Activated CD8-positive, alpha-beta memory T cell treated with anti-CD3 and anti-CD28 coated beads for 24 hours (primary cell): ENCODE results near the gene CPT1B.
A peak's percentile ranks its signal among the peaks of the same experiment; 100 is the strongest.
"Not testable (repeated sequence)": the region's sequence is repeated elsewhere in the genome, so short reads cannot be mapped to it uniquely, and the experiment has no call there.

ENCODE experiments used
- DNase-seq: peaks from one replicate; pipeline ENCODE4 v3.0.0-alpha.2; 2020

Gene CPT1B

GRCh38 chr22:50544078-50544745 lies 34.0 kb downstream of the CPT1B start:
- peak; percentile 93 for DNase-seq

DNA sequence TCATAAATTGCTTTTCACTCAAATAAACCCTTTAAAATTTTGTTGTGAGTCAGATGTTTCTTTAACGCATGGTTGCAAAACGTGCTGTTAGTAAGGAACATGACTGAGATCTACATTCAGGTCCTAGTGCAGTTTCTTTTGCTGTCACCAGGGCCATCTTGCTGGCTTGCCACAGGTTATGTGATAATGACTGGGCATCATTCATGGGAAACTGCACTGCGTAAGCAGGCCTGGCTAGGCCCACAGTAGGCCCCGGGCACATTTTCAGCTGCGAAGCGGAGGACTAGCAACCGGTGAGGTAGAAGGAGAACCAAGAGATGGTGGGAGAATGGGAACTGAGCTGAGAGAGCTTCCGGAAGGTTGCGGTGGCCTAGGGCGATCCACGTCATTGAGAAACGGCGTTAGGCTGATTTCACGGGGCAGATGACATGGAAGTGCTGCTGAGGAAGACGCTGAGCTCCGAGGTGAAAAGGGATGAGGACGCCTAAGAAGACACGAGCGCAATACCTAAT lies 35.8 kb downstream of the CPT1B start:
- DNase-seq, result no peak

DNA sequence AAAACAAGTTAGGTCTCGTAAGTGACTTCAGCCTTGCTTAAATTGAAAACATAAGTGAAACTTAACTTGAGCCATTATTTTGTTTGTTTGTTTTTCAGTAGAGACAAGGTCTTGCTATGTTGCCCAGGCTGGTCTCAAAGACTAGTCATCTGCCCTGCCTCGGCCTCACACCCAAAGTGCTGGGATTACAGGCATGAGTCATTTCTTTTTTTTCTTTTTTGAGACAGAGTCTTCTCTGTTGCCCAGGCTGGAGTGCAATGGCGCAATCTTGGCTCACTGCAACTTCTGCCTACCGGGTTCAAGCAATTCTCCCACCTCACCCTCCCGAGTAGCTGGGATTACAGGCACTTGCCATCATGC lies 36.6 kb downstream of the CPT1B start:
- not testable (repeated sequence) for DNase-seq

DNA sequence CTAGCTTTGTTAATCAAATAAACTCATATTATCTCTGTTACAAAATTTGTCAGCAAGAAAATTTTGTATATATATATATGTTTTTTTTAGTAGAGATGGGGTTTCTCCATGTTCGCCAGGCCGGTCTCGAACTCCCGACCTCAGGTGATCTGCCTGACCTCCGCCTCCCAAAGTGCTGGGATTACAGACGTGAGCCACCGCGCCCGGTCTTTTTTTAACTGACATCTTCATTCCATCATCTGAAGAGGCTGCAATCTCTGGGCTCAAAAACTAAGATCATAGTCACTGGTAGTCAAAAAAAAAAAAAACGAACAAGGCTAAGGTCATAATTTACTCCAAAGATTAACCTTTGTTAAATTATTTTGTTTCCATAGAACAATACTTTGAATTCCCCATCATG lies 37.8 kb downstream of the CPT1B start:
- DNase-seq, result no peak

DNA sequence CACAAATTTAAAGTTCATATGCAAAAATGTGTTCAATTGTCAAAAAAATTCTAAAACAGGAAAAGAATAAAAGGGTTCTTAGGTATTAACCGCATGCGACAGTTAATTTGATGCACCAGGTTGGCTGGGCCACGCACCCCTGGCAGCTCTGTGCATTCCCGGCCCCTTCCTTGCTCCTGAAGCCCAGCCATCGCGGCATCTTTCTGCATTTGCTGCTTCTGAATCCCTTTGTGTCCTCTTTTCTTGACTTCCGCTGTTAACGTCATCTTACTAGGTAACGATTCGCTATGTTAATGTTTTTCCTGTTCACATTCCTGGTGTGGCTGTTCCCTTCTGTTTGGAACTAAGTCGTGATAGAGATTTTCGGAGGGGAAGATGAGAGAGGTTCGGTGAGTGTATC lies 40.5 kb downstream of the CPT1B start:
- no peak for DNase-seq

- no peak for DNase-seq
These were observed 42.0 kb downstream of the CPT1B start for GRCh38 chr22:50536226-50536625.

DNA sequence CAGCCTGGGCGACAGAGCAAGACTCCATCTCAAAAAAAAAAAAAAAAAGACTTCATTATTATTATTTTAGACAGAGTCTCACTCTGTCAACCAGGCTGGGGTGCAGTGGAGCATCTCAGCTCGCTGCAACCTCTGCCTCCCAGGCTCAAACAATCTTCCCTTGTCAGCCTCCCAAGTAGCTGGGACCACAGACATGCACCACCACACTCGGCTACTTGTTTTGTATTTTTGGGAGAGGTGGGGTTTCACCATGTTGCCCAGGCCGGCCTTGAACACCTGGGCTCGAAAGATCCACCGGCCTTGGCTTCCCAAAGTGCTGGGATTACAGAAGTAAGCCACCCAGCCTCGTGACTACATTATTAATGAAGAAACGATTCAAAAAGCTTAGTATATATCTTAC lies 43.1 kb downstream of the CPT1B start:
- no peak for DNase-seq

GRCh38 chr22:50533856-50534711 lies 44.1 kb downstream of the CPT1B start:
- not testable (repeated sequence) for DNase-seq

DNA sequence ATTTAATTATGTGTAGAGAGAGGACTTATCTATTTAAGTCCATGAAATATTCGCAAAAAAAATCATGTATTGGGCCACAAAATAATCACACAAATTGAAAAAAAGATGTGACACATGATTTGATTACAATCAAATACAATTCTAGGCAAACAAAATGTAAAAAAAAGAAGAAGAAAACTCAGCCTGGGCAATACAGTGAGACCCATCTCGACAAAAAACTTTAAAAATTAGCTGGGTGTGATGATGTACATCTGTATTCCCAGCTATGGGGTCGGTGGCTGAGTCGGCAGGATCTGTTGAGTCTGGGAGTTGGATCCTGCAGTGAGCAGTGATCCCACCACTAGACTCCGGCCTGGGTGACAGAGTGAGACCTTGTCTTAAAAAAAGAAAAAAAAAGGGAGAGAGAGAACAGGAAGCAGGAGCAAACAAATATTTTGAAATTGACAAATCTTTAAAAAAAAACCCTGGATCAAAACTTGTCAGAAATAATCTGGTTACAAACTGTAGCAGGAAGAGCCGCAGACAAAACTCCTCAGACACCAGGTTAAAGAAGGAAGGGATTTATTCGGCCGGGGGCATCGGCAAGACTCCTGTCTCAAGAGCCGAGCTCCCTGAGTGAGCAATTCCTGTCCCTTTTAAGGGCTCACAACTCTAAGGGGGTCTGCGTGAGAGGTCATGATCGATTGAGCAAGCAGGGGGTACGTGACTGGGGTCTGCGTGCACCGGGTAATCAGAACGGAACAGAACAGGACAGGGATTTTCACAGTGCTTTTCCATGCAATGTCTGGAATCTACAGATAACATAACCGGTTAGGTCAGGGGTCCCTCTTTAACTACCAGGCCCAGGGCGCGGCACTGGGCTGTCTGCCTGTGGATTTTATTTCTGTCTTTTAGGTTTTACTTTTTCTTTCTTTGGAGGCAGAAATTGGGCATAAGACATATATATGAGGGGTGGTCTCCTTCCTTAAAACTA lies 45.1 kb downstream of the CPT1B start:
- no peak for DNase-seq

DNA sequence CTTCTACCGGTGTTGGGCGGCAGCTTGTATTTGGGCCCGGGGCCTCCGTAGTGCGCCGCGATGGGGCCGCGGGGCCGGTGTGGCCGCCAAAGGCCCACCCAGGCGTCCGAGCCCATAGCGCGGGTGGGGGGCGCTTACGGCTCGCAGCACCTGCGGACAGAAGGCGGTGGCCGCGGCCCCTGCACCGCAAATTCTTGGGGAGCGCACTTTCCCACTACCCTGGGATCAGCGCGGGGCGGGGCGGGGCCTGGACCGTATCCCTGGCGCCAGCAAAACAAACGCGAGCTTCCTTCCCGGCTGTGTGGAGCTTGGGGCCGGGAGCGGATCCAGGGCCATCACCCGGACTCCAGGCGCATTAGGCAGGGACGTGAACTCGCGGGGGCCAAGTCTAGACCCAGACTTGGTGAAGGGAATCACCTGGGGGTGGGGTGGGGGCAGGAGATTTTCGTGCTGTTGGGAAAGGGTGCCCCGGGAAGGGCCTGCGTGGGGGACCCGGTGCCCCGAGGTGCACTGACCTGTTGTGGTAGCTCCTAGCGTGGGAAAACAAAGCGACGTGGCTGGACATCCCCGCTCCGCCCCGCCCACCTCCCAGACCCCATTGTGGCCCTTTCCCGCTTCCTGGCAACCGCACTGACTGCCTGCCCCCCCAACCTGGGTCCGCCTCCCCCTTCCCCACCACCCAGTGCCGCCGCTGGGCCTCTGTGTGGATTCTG lies 46.1 kb downstream of the CPT1B start:
- no peak for DNase-seq

GRCh38 chr22:50531546-50531961 lies 46.7 kb downstream of the CPT1B start:
- DNase-seq, result peak; percentile 87

DNA sequence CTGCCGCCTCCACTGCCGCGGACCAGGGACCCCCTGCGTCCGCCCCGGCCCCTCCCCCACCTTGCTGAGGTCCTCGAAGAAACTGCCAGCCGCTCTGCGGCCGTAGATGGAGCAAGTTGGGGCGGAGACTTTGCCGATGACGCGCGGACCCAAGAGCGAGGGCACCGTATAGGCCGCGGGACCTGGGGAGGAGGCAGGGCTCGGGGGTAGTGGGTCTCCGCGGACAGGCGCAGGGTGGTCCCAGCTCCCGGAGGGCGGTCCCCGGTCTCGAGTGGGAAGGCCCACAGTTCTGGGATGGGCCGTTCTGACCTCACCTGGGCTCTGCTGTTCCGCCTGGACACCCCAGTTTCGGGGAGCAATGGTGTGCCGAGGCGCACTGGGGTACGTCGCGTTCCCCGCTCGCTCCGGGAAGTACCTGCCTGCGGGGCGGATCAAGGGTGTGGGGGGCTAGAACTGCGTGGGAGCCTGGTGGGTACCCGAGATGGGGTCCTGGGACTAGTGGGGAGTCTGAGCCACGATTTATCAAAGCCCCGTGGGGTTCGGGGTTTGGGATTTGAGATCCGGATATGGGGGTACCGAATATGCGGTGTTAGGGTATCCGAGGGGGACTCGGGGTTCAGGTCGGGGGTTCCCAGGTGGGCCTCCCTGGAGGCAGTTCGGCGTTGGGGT lies 47.2 kb downstream of the CPT1B start:
- DNase-seq, result peak; percentile 92

DNA sequence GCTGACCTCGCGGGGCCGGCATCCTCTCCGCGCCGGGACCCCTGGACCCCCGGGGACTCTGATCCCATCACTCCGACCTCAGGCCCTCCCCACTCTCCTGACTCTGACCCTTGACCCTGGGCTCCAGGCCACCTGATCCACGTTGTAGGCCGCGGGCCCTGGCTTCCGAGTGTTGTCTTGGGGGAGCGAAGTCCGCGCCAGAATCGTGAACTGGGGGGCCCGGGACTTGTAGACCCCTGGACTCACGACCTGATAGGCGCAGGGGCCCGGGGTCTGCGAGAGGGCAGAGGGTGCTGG lies 47.7 kb downstream of the CPT1B start:
- DNase-seq, result no peak

DNA sequence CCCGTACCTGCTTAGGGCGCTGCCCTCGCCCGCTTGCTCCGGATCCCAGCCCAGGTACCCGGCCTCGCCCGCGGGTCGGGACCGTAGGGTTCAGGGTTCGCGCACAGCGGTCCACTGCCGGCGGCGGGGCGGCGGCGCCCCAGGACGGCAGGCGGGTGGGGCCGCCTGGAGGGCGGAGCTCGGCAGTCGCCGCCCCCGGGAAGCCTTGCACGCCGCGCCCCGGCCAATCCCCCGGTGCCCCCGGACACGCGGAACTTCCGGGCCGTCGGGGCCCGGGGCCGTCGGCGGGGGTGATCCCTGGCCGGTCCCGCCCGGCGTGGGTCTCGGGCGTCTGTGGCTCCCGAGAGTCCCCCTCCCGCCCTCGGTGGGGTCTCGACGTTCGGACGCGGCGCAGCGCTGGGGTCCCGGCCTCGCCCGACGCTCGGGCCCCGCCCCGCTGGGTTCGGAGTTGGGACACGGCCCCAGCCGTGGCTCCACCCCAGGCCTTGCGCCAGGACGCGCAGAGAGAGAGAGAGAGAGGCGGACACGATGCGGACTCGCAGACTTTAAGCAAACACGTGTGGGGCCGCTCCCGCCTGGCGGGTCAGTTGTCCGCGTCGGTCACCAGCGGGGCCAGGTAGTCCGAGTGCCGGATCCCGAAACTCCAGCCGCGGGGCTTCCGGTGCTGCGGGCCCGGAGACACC lies 48.2 kb downstream of the CPT1B start, which contains the start of gene TYMP:
TYMP (minus strand) TSS at position 116 of the 683 bp plus-strand sequence. CDS start 303 bp downstream, outside the sequence.
- peak; percentile 89 for DNase-seq

GRCh38 chr22:50529416-50529896 lies 48.8 kb downstream of the CPT1B start:
- DNase-seq, result no peak

GRCh38 chr22:50528682-50529415 lies 49.4 kb downstream of the CPT1B start:
- DNase-seq, result peak; percentile 71

GRCh38 chr22:50527921-50528681 lies 50.1 kb downstream of the CPT1B start:
- peak; percentile 63 for DNase-seq

DNA sequence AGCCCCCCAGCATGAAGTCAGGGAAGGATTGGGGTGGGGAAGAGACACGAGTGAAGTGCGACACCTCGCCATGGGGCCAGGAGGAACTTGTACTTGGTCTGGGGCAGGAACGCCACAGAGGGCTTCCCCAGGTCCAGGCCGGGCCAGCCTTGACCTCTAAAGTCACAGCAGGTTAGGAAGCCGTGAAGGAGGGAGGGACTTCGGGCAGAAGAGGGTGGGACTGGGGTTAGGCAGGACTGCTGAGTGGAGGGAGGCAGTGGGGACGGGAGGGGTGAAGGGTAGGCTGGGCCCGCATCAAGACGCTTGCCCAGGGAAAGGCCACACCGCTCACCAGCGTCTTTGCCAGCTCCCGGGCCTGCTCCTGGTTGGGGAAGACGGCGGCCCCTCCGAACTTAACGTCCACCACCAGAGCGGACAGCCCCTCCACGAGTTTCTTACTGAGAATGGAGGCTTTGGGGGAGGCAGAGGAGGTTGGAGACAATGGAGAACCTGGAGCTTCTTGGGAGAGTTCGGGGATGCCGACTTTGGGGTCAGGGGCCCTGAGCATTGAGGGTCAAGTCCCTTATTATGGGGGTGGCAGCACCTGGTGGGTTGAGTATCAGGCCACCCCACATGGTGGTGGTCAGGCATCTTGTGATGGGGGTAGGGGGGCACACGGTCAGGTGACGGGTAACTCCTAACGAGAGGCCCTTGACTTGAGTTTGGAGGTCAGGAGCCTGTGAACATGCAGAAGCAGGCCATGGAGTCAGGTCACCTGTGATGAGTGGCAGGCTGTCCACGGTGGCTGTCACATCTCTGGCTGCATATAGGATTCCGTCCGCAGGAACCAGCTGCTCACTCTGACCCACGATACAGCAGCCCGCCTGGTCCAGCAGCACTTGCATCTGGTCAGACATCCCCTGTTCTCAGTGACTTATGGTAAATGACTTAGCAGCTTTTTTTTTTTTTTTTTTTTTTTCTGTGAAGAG lies 51.1 kb downstream of the CPT1B start:
- peak; percentile 69 for DNase-seq
